Endothelial cell of umbilical vein (primary cell): ENCODE measurements around the gene NECAB2. TPM values are rescaled to one million over a fixed set of nuclear protein-coding genes. Genes with fewer than 3 reads are reported as not detected.

Experiments
- BruUV-seq: library from RNA; stranded (reverse); fragments of 400-500 nt; replicated peaks from 2 replicates; lab custom pipeline; 2021; lab: Mats Ljungman, UMichigan
- CTCF ChIA-PET: fragments of 300-600, 350-600 bp; sonication (Branson Sonifier 250); formaldehyde crosslinking; loops from one replicate; lab custom pipeline; 2021; ENCODE audit warnings: antibody characterized with exemption, inconsistent platforms; lab: Charles Lee
- POLR2A ChIA-PET: fragments of 300-600, 350-600 bp; sonication (Branson Sonifier 250); formaldehyde crosslinking; loops from one replicate; lab custom pipeline; 2021; ENCODE audit warnings: antibody characterized with exemption, inconsistent platforms; lab: Charles Lee
- DNase-seq: peaks from one replicate; pipeline ENCODE4 v3.0.0-alpha.2; 2011; ENCODE audit warnings: low read depth, low spot score
- FAIRE-seq: peaks from 2 replicates; lab custom pipeline; 2011; peaks lifted over from hg19 to GRCh38; lab: Jason Lieb, UNC
- H2AFZ ChIP-seq: 2 replicates; pipeline ENCODE4 v1.6.0; 2012; ENCODE audit warnings: low read depth, low read length, control low read depth, inconsistent platforms
- H3K27ac ChIP-seq: 2 replicates; pipeline ENCODE4 v1.5.1; 2011; ENCODE audit warnings: low read depth, mild to moderate bottlenecking, control low read depth, low read length, moderate library complexity; ENCODE audit not compliant: insufficient read depth
- H3K27me3 ChIP-seq, 2 experiments: 2 replicates each; pipeline versions ENCODE4 v1.6.0 to v1.6.1; 2011; ENCODE audit warnings: low read length in 2 of 2, mixed read lengths in 1 of 2; ENCODE audit not compliant: control insufficient read depth in 2 of 2, insufficient read depth in 2 of 2
- H3K36me3 ChIP-seq, 2 experiments: 2 replicates in 1 of 2; 3 replicates in 1 of 2; pipeline ENCODE4 v1.5.1; 2011; ENCODE audit warnings: low read length in 2 of 2, mild to moderate bottlenecking in 1 of 2, moderate library complexity in 1 of 2; ENCODE audit not compliant: control insufficient read depth in 2 of 2, insufficient read depth in 2 of 2; ENCODE audit errors: extremely low read depth in 1 of 2
- H3K4me1 ChIP-seq: 3 replicates; pipeline ENCODE4 v1.5.1; 2011; ENCODE audit warnings: mild to moderate bottlenecking, low read length; ENCODE audit not compliant: control insufficient read depth, insufficient read depth; ENCODE audit errors: extremely low read depth
- H3K4me2 ChIP-seq: 2 replicates; pipeline ENCODE4 v1.6.1; 2011; ENCODE audit warnings: low read length, control low read depth, mixed read lengths; ENCODE audit not compliant: insufficient read depth
- H3K4me3 ChIP-seq, 3 experiments: fragments of 200-600 bp in 1 of 3; sonication (generic), shearing (Covaris generic) in 1 of 3; replicated peaks in 1 of 3; 2 replicates each; pipeline ENCODE4 v1.5.1; 2011 to 2016; ENCODE audit warnings: control low read depth in 3 of 3, low read length in 3 of 3, mild to moderate bottlenecking in 2 of 3, inconsistent platforms in 1 of 3, low read depth in 1 of 3, moderate library complexity in 1 of 3; ENCODE audit not compliant: insufficient read depth in 1 of 3
- H3K79me2 ChIP-seq: 2 replicates; pipeline ENCODE4 v1.6.0; 2012; ENCODE audit warnings: low read length, inconsistent platforms; ENCODE audit not compliant: control insufficient read depth, insufficient read depth
- H3K9ac ChIP-seq: replicated peaks from 2 replicates; pipeline ENCODE3; 2011; ENCODE audit warnings: low read length, control low read depth; ENCODE audit not compliant: insufficient read depth; ENCODE audit errors: extremely low read depth
- H3K9me1 ChIP-seq: replicated peaks from 3 replicates; pipeline ENCODE4 v1.6.0; 2011; ENCODE audit warnings: mild to moderate bottlenecking, low read length; ENCODE audit not compliant: control insufficient read depth, insufficient read depth; ENCODE audit errors: extremely low read depth
- H3K9me3 ChIP-seq: replicated peaks from 2 replicates; pipeline ENCODE4 v1.5.1; 2012; ENCODE audit warnings: low read length, inconsistent platforms; ENCODE audit not compliant: control insufficient read depth, insufficient read depth
- H4K20me1 ChIP-seq: replicated peaks from 2 replicates; pipeline ENCODE3; 2011; ENCODE audit warnings: mild to moderate bottlenecking, low read length; ENCODE audit not compliant: control insufficient read depth, insufficient read depth; ENCODE audit errors: extremely low read depth
- EZH2 ChIP-seq: IDR thresholded peaks from 2 replicates; pipeline ENCODE4 v1.6.1; 2012; ENCODE audit warnings: borderline replicate concordance, low read depth, mild to moderate bottlenecking, moderate library complexity, low read length, inconsistent platforms; ENCODE audit not compliant: severe bottlenecking
- FOS ChIP-seq: IDR thresholded peaks from 2 replicates; pipeline ENCODE4 v1.6.1; 2011; ENCODE audit warnings: mild to moderate bottlenecking, low read length, moderate library complexity, borderline replicate concordance; ENCODE audit not compliant: insufficient read depth
- GATA2 ChIP-seq: IDR thresholded peaks from 2 replicates; pipeline ENCODE4 v1.7.0; 2011; ENCODE audit warnings: low read depth, mild to moderate bottlenecking, moderate library complexity, mixed read lengths, low read length; ENCODE audit not compliant: insufficient read length, insufficient read depth
- JUN ChIP-seq: IDR thresholded peaks from 2 replicates; pipeline ENCODE4 v1.6.1; 2011; ENCODE audit warnings: borderline replicate concordance, low read depth; ENCODE audit not compliant: insufficient read length, insufficient read depth
- MAX ChIP-seq: IDR thresholded peaks from 2 replicates; pipeline ENCODE4 v1.6.1; 2011; ENCODE audit not compliant: insufficient read depth, insufficient read length
- MYC ChIP-seq: IDR thresholded peaks from one replicate; pipeline ENCODE4 v1.6.1; 2011; ENCODE audit warnings: mild to moderate bottlenecking, low read depth, low read length
- POLR2A ChIP-seq: IDR thresholded peaks from 2 replicates; pipeline ENCODE4 v1.6.1; 2012; ENCODE audit warnings: low read depth, mild to moderate bottlenecking, control low read depth, low read length
- POLR2AphosphoS5 ChIP-seq: IDR thresholded peaks from 2 replicates; pipeline ENCODE4 v1.6.1; 2012; ENCODE audit warnings: low read depth, mild to moderate bottlenecking, control low read depth, low read length, moderate library complexity; ENCODE audit not compliant: insufficient read depth
- dilution Hi-C: fragments of 300-500 bp; cut with MboI; formaldehyde crosslinking; loops from one replicate; pipeline ENCODE4 v1.15.0; 2019; ENCODE audit warnings: low sequenced_read_pairs; ENCODE audit not compliant: extremely low pct_ligation_motif_present
- intact Hi-C: fragments of 100-400 bp; cut with micrococcal nuclease; formaldehyde crosslinking; loops from one replicate; pipeline ENCODE4 v1.10.0; 2022
- polyA plus RNA-seq, 4 experiments: library from polyadenylated mRNA; depleted of rRNA in 3 of 4; stranded (reverse) in 3 of 4; unstranded in 1 of 4; fragments of >200 nt; gene quantifications; 2 replicates each; pipeline versions ENCODE4 v1.2.1 to v1.2.3, GENCODE V29; 2011 to 2012; ENCODE audit warnings: missing spikeins in 1 of 4
- total RNA-seq: library from RNA; stranded (reverse); gene quantifications from 2 replicates; pipeline ENCODE4 v1.2.3, GENCODE V29; 2021
- TF ChIP-seq, protein P1 (sequence below), 2 donors: IDR thresholded peaks; 1 replicate in 1 of 2; 2 replicates in 1 of 2; pipeline ENCODE4 v1.5.1; 2011; ENCODE audit warnings: low read length in 2 of 2, mild to moderate bottlenecking in 2 of 2, moderate library complexity in 2 of 2, control low read depth in 1 of 2, inconsistent platforms in 1 of 2, low read depth in 1 of 2; ENCODE audit not compliant: insufficient read depth in 1 of 2; ENCODE audit errors: extremely low read depth in 1 of 2

The NECAB2 gene
- total and polyA plus RNA-seq, 2 donors (not counting 3 experiments of a cell fraction or from before 2014, with no cell fraction given), result 0.26 to 0.31 TPM

- intact Hi-C loops, result no loop called here
- ChIA-PET CTCF (interaction anchor here (0.9 to 1.6 kb wide), 6 partner anchors 9 to 88 kb away, joined by 3 to 8 read pairs (median 4); partner anchors contain the start of gene OSGIN1), POLR2A (no interaction called here)
- no peaks in the 10 kb centered on the region for H3K9me1 ChIP-seq
- no peaks in the 10 kb centered on the region for H3K9me3 ChIP-seq
- no peaks in the 10 kb centered on the region for H4K20me1 ChIP-seq
- no peaks in the 10 kb centered on the region for H3K27me3 ChIP-seq
- dilution Hi-C loops, result no loop called here
- H3K4me1 ChIP-seq, result no peaks in the 10 kb centered on the region
- TF ChIP-seq MYC, result no peak
- no peak for TF ChIP-seq POLR2A
- no peak for TF ChIP-seq GATA2
- TF ChIP-seq EZH2, result no peak
- TF ChIP-seq POLR2AphosphoS5, result no peak
- TF ChIP-seq MAX, result no peak
- TF ChIP-seq FOS, result no peak
- no peak for TF ChIP-seq JUN
- TF ChIP-seq, protein P1, sequence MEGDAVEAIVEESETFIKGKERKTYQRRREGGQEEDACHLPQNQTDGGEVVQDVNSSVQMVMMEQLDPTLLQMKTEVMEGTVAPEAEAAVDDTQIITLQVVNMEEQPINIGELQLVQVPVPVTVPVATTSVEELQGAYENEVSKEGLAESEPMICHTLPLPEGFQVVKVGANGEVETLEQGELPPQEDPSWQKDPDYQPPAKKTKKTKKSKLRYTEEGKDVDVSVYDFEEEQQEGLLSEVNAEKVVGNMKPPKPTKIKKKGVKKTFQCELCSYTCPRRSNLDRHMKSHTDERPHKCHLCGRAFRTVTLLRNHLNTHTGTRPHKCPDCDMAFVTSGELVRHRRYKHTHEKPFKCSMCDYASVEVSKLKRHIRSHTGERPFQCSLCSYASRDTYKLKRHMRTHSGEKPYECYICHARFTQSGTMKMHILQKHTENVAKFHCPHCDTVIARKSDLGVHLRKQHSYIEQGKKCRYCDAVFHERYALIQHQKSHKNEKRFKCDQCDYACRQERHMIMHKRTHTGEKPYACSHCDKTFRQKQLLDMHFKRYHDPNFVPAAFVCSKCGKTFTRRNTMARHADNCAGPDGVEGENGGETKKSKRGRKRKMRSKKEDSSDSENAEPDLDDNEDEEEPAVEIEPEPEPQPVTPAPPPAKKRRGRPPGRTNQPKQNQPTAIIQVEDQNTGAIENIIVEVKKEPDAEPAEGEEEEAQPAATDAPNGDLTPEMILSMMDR (IDR thresholded peaks at IDR 0.05; ENCODE audit: extremely low read depth in 1 of 2, insufficient read depth in 1 of 2, low read depth in 1 of 2, low read length in 2 of 2), result no peak
- no peaks in the 10 kb centered on the region for H3K79me2 ChIP-seq
- no peaks in the 10 kb centered on the region for H3K36me3 ChIP-seq
- DNase-seq (no peak), FAIRE-seq (no peak)
- H3K27ac ChIP-seq, result no peak overlapping the region
- no peak overlapping the region for H3K4me2 ChIP-seq
- no peak overlapping the region for H2AFZ ChIP-seq
- H3K9ac ChIP-seq, result no peak overlapping the region
- H3K4me3 ChIP-seq, result no peak overlapping the region
- BruUV-seq, result no TSS peak
Measured at GRCh38 chr16:83978401-83978904, 10.4 kb downstream of the NECAB2 start.
